GM12864 (cell line): ENCODE results near the gene THAP9.
"Not testable (repeated sequence)": the region's sequence is repeated elsewhere in the genome, so short reads cannot be mapped to it uniquely, and the experiment has no call there.

ENCODE experiments used
- DNase-seq: peaks from one replicate; pipeline ENCODE4 v3.0.0-alpha.2; 2011; ENCODE audit warnings: low read depth
- H3K4me3 ChIP-seq: 2 replicates; pipeline ENCODE4 v1.5.1; 2011; ENCODE audit warnings: mild to moderate bottlenecking, low read depth, low read length, control low read depth
- TF ChIP-seq, protein P1 (sequence below): IDR thresholded peaks from 2 replicates; pipeline ENCODE4 v1.5.1; 2011; ENCODE audit warnings: low read depth, mild to moderate bottlenecking, moderate library complexity, low read length, control low read depth, inconsistent platforms; ENCODE audit errors: missing control alignments

Gene THAP9

DNA sequence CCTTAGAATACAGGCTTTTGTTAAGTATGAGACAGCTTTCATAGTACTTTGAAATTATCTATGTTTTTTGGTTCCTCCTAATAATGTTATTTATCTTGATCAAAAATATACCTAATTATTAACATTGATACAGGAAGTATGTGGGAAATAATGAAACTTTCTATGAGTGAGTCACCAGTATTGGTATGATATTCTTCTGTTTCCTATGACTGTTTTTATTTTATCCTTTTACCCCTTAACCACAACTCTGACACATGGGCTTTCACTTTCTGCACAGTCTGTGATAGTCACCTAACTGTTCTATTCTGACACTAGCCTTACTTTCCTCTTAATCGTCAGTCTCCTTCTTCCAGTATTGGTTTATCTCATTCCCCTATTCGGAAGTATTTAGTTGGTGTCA is 4.7 kb downstream of the THAP9 start:
- H3K4me3 ChIP-seq = no peak overlapping the region
- TF ChIP-seq, protein P1, sequence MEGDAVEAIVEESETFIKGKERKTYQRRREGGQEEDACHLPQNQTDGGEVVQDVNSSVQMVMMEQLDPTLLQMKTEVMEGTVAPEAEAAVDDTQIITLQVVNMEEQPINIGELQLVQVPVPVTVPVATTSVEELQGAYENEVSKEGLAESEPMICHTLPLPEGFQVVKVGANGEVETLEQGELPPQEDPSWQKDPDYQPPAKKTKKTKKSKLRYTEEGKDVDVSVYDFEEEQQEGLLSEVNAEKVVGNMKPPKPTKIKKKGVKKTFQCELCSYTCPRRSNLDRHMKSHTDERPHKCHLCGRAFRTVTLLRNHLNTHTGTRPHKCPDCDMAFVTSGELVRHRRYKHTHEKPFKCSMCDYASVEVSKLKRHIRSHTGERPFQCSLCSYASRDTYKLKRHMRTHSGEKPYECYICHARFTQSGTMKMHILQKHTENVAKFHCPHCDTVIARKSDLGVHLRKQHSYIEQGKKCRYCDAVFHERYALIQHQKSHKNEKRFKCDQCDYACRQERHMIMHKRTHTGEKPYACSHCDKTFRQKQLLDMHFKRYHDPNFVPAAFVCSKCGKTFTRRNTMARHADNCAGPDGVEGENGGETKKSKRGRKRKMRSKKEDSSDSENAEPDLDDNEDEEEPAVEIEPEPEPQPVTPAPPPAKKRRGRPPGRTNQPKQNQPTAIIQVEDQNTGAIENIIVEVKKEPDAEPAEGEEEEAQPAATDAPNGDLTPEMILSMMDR = no peak
- peak; percentile 65 for DNase-seq

DNA sequence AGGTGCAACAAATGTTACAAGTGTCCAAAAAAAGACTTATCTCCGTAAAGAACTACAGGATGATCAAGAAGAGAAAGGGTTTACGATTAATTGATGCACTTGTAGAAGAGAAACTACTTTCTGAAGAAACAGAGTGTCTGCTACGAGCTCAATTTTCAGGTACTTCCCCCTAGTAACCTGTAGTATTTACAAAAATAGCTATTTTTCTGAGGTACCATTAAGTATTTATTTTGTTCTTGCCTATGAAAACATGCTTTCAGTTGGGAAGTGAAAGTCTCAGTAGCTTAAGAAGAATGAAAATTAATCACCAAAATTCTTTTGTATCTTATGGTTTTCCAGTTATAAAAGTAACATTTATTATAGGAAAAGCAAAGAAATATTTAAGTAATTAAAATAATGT is 5.9 kb downstream of the THAP9 start:
- no peak overlapping the region; the same call in 1 of the 2 replicates for H3K4me3 ChIP-seq
- DNase-seq = no peak
- TF ChIP-seq, protein P1 = no peak

DNA sequence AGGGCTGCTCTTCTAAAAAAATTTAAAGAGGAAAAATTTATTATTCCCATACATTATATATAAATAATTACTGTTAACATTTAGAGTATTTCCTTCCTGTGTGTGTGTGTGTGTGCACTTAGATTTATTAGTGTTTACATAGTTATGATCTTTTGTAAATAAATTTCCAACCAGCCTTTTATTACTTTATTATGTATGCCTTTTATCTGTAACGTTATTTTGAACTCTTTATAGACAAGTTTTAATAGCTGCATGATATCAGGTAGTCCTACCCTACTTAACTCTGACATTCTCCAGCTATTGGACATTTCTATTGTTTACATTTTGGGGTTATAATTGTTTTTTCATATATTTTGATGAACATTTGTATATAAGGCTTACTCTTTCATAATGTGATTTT is 8.8 kb downstream of the THAP9 start:
- no peak overlapping the region for H3K4me3 ChIP-seq
- TF ChIP-seq, protein P1 = no peak
- no peak for DNase-seq

DNA sequence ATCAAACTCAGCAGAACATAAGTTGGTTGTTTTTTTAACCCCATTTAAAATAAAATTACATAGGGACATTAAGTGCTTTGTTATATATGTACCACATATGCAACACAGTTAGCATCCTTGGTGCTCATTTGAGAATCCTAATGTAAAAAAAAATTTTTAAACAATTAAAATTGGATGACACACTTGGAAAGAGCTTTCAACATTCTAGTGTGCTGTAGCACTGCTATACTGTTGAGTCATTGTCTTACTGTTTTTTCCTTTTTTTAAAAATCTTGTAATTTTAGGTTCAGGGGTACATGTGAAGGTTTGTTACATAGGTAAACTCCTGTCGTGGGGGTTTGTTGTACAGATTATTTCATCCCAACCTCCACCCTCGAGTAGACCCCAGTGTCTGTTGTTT is 12.8 kb downstream of the THAP9 start:
- DNase-seq = no peak
- H3K4me3 ChIP-seq = no peak overlapping the region
- TF ChIP-seq, protein P1 = no peak

DNA sequence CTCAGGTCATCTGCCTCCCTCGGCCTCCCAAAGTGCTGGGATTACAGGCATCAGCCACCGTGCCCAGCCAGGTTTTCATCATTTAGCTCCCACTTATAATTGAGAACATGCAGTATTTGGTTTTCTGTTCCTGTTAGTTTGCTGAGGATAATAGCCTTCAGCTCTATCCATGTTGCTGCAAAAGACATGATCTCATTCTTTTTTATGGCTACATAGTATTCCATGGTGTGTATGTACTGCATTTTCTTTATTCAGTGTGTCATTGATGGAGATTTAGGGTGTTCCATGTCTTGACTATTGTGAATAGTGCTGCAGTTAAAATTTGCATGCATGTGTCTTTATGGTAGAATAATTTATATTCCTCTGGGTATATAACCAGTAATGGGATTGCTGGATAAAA is 13.4 kb downstream of the THAP9 start:
- H3K4me3 ChIP-seq, DNase-seq: not testable (repeated sequence)

DNA sequence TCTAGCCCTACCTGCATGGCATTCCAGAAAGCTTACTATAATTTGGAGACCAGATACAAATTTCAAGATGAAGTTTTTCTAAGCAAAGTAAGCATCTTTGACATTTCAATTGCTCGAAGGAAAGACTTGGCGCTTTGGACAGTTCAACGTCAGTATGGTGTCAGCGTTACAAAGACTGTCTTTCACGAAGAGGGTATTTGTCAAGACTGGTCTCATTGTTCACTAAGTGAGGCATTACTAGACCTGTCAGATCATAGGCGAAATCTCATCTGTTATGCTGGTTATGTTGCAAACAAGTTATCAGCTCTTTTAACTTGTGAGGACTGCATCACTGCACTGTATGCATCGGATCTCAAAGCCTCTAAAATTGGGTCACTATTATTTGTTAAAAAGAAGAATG is 17.6 kb downstream of the THAP9 start:
- DNase-seq = no peak
- TF ChIP-seq, protein P1 = no peak
- H3K4me3 ChIP-seq = no peak overlapping the region

DNA sequence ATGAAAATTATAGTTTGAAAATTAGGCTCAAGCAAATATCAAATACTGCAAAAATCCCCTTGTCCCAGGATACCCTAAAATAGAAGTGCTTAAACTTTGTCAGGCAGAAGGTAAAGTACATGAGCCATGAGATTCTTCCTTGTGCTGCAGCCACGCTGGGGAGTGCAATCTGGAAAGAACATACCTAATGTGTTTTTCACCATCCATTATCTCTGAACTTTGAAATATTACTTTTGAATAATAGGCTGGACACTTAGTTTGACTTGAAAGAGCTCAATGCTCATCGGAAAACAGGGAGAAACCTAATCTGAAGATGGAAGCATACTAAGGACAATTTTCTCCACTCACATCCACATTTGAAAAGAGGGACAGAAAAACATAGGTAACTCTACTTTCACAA is 18.9 kb downstream of the THAP9 start:
- TF ChIP-seq, protein P1 = no peak
- no peak for DNase-seq
- H3K4me3 ChIP-seq = no peak overlapping the region

DNA sequence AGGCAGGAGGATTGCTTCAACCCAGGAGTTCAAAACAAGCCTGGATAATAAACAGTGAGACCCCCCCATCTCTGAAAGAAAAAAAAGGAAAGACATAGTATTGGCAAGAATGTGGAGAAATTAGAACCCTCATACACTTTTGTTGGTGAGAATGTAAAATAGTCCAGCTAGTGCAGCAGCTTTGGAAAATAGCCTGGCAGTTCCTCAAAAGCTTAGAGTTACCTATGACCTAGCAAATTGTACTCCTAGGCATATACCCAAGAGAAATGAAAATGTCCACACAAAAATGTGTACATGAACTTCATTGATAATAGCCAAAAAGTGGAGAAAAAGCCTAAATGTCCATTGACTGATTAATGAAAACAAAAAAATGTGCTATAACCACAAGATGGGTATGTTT is 21.3 kb downstream of the THAP9 start:
- H3K4me3 ChIP-seq = no peak overlapping the region
- TF ChIP-seq, protein P1 = no peak
- no peak for DNase-seq
